HepG2 (cell line): Measurements from ENCODE around the gene LSM14B. TPM values are rescaled to one million over a fixed set of nuclear protein-coding genes. Genes with fewer than 3 reads are reported as not detected.

Source experiments
- EEA1 ChIP-seq: sonication (generic); formaldehyde crosslinking; IDR thresholded peaks from 2 replicates; pipeline ENCODE4 v1.5.1; 2020; ENCODE audit warnings: mild to moderate bottlenecking, missing genetic modification reagents, borderline replicate concordance
- FIP1L1 ChIP-seq: fragments of 200-400 bp; formaldehyde crosslinking; IDR thresholded peaks from 2 replicates; pipeline ENCODE4 v1.6.1; 2018; ENCODE audit warnings: low read depth, mild to moderate bottlenecking, low read length, moderate library complexity, borderline replicate concordance; ENCODE audit not compliant: insufficient read depth
- FOSL1 ChIP-seq: sonication (generic); formaldehyde crosslinking; IDR thresholded peaks from 2 replicates; pipeline ENCODE4 v1.9.0; 2021; ENCODE audit warnings: missing genetic modification reagents, borderline replicate concordance
- HMG20A ChIP-seq: IDR thresholded peaks from 2 replicates; pipeline ENCODE4 v1.6.1; 2016; ENCODE audit warnings: borderline replicate concordance
- NFYB ChIP-seq: sonication (generic); formaldehyde crosslinking; IDR thresholded peaks from 2 replicates; pipeline ENCODE4 v1.4.0; 2020; ENCODE audit warnings: missing genetic modification reagents
- SMC3 ChIP-seq: IDR thresholded peaks from 2 replicates; pipeline ENCODE4 v1.6.1; 2011; ENCODE audit warnings: low read length, improper control_type of control experiment
- SNAPC2 ChIP-seq: sonication (generic); formaldehyde crosslinking; IDR thresholded peaks from 2 replicates; pipeline ENCODE4 v1.8.1; 2022; ENCODE audit warnings: mild to moderate bottlenecking, missing genetic modification reagents
- ZNF180 ChIP-seq: sonication (generic); formaldehyde crosslinking; IDR thresholded peaks from 2 replicates; pipeline ENCODE4 v1.4.0; 2020; ENCODE audit warnings: low read depth, missing genetic modification reagents, borderline replicate concordance
- ZNF510 ChIP-seq: sonication (generic); formaldehyde crosslinking; IDR thresholded peaks from 2 replicates; pipeline ENCODE4 v1.4.0; 2020; ENCODE audit warnings: low read depth, mild to moderate bottlenecking, missing genetic modification reagents
- ZNF557 ChIP-seq: sonication (generic); formaldehyde crosslinking; IDR thresholded peaks from 2 replicates; pipeline ENCODE4 v1.4.0; 2020; ENCODE audit warnings: missing genetic modification reagents
- ZNF598 ChIP-seq: sonication (generic); formaldehyde crosslinking; IDR thresholded peaks from 2 replicates; pipeline ENCODE4 v1.5.1; 2020; ENCODE audit warnings: mild to moderate bottlenecking, missing genetic modification reagents, borderline replicate concordance
- ZNF780A ChIP-seq: sonication (generic); formaldehyde crosslinking; IDR thresholded peaks from 2 replicates; pipeline ENCODE4 v1.8.0; 2022; ENCODE audit warnings: mild to moderate bottlenecking, missing genetic modification reagents, moderate library complexity
- polyA plus RNA-seq, 8 experiments: library from polyadenylated mRNA; depleted of rRNA in 3 of 8; stranded (reverse) in 7 of 8; unstranded in 1 of 8; fragments of >200 nt; fragmentation: Illumina TruSeq in 4 of 8; extraction: Trizol in 4 of 8; gene quantifications; 2 replicates each; pipeline versions ENCODE4 v1.2.1 to v1.2.3, GENCODE V29; 2011 to 2016; ENCODE audit warnings: low read depth in 4 of 8, missing spikeins in 1 of 8, mixed read lengths in 1 of 8; ENCODE audit not compliant: insufficient read depth in 1 of 8
- total RNA-seq, 5 experiments: library from RNA; depleted of rRNA; stranded (reverse); fragments of >200 nt; fragmentation: Illumina TruSeq; extraction: Trizol; gene quantifications; 2 replicates each; pipeline ENCODE4 v1.2.3, GENCODE V29; 2016; ENCODE audit warnings: low read depth in 1 of 5
- TF ChIP-seq, protein P1 (sequence below): sonication (generic); formaldehyde crosslinking; IDR thresholded peaks from 2 replicates; pipeline ENCODE4 v1.4.0; 2020; ENCODE audit warnings: missing genetic modification reagents, borderline replicate concordance
- TF ChIP-seq, protein P2 (sequence below): sonication (generic); formaldehyde crosslinking; IDR thresholded peaks from 2 replicates; pipeline ENCODE4 v1.4.0; 2020; ENCODE audit warnings: missing genetic modification reagents, low read depth, mild to moderate bottlenecking, borderline replicate concordance
- TF ChIP-seq, protein P3 (sequence below): IDR thresholded peaks from 2 replicates; pipeline ENCODE4 v1.6.1; 2012; ENCODE audit warnings: inconsistent platforms
- TF ChIP-seq, protein P4 (sequence below): sonication (generic); formaldehyde crosslinking; IDR thresholded peaks from 2 replicates; pipeline ENCODE4 v1.8.0; 2022; ENCODE audit warnings: mild to moderate bottlenecking, missing genetic modification reagents
- TF ChIP-seq, protein P5 (sequence below): IDR thresholded peaks from 2 replicates; pipeline ENCODE4 v1.6.1; 2016; ENCODE audit warnings: mild to moderate bottlenecking, missing biosample characterization, missing genetic modification reagents
- TF ChIP-seq, protein P6 (sequence below): sonication (generic); formaldehyde crosslinking; IDR thresholded peaks from 2 replicates; pipeline ENCODE4 v1.5.0; 2020; ENCODE audit warnings: missing genetic modification reagents, mild to moderate bottlenecking, borderline replicate concordance

LSM14B gene
- total and polyA plus RNA-seq, 2 of the 13 experiments (the other 11 are each of a cell fraction or from before 2014, with no cell fraction given) = 43.3 to 79.2 TPM

DNA sequence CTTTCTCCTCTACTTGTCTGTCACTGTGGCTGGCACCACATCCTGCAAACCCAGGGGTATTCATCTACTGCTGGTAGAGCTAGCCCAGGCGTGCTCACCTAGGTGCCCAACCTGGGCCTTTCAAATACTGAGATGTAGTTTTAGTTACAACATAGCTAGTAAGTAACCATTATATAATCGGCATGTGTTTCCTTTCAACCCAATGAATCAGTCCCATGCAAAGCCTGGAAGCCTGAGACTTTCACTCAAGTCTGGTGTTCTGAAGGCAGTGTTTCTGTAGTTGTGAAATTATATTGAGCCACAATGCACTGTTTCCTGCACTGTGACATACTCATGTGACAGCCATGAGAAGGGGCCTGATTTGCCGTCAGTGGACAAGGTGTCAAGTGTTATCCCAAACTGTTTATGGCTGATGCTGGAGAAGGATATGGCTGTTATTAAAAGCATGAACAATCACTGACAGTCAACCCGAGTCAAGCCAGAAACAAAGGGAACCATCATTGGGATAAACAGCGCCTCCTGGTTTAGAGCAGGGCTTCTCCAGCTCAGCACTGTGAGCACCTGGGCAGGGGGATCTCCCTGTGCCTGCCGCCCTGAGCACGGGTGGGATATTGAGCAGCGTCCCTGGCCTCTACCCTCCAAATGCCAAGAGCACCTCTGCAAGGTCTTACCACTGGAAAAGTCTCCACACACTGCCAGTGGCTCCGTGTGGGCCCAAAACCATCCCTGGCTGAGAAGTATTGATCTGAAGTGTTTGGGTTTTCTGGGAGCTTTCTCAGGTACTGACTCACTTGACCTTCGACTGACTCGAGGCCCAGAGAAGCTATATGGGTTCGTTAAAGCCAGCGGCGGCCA lies 19.3 kb downstream of the LSM14B start (continued):
- TF ChIP-seq, protein P1, sequence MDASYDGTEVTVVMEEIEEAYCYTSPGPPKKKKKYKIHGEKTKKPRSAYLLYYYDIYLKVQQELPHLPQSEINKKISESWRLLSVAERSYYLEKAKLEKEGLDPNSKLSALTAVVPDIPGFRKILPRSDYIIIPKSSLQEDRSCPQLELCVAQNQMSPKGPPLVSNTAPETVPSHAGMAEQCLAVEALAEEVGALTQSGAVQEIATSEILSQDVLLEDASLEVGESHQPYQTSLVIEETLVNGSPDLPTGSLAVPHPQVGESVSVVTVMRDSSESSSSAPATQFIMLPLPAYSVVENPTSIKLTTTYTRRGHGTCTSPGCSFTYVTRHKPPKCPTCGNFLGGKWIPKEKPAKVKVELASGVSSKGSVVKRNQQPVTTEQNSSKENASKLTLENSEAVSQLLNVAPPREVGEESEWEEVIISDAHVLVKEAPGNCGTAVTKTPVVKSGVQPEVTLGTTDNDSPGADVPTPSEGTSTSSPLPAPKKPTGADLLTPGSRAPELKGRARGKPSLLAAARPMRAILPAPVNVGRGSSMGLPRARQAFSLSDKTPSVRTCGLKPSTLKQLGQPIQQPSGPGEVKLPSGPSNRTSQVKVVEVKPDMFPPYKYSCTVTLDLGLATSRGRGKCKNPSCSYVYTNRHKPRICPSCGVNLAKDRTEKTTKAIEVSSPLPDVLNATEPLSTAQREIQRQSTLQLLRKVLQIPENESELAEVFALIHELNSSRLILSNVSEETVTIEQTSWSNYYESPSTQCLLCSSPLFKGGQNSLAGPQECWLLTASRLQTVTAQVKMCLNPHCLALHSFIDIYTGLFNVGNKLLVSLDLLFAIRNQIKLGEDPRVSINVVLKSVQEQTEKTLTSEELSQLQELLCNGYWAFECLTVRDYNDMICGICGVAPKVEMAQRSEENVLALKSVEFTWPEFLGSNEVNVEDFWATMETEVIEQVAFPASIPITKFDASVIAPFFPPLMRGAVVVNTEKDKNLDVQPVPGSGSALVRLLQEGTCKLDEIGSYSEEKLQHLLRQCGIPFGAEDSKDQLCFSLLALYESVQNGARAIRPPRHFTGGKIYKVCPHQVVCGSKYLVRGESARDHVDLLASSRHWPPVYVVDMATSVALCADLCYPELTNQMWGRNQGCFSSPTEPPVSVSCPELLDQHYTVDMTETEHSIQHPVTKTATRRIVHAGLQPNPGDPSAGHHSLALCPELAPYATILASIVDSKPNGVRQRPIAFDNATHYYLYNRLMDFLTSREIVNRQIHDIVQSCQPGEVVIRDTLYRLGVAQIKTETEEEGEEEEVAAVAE (CRISPR knock-in tag) = no peak; the same call in 1 of the 2 replicates
- TF ChIP-seq FOSL1 (CRISPR knock-in tag) (no peak), ZNF780A (CRISPR knock-in tag) (no peak), ZNF510 (CRISPR knock-in tag) (no peak), ZNF598 (CRISPR knock-in tag) (no peak), HMG20A (CRISPR knock-in tag) (no peak), ZNF180 (CRISPR knock-in tag) (no peak), NFYB (CRISPR knock-in tag) (no peak), SNAPC2 (CRISPR knock-in tag) (no peak), EEA1 (CRISPR knock-in tag) (peak; percentile 80; the same call in 1 of the 2 replicates), FIP1L1 (no peak), ZNF557 (CRISPR knock-in tag) (no peak), SMC3 (peak; percentile 30; the same call in 1 of the 2 replicates)
- TF ChIP-seq, protein P2, sequence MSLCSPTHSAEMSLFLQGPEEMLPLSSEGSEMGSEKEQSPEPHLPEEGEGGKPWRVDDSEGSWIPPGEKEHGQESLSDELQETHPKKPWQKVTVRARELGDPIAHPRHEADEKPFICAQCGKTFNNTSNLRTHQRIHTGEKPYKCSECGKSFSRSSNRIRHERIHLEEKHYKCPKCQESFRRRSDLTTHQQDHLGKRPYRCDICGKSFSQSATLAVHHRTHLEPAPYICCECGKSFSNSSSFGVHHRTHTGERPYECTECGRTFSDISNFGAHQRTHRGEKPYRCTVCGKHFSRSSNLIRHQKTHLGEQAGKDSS (CRISPR knock-in tag) = no peak
- TF ChIP-seq, protein P3, sequence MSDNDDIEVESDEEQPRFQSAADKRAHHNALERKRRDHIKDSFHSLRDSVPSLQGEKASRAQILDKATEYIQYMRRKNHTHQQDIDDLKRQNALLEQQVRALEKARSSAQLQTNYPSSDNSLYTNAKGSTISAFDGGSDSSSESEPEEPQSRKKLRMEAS = peak; percentile 57
- TF ChIP-seq, protein P4, sequence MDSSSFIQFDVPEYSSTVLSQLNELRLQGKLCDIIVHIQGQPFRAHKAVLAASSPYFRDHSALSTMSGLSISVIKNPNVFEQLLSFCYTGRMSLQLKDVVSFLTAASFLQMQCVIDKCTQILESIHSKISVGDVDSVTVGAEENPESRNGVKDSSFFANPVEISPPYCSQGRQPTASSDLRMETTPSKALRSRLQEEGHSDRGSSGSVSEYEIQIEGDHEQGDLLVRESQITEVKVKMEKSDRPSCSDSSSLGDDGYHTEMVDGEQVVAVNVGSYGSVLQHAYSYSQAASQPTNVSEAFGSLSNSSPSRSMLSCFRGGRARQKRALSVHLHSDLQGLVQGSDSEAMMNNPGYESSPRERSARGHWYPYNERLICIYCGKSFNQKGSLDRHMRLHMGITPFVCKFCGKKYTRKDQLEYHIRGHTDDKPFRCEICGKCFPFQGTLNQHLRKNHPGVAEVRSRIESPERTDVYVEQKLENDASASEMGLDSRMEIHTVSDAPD = no peak
- TF ChIP-seq, protein P5, sequence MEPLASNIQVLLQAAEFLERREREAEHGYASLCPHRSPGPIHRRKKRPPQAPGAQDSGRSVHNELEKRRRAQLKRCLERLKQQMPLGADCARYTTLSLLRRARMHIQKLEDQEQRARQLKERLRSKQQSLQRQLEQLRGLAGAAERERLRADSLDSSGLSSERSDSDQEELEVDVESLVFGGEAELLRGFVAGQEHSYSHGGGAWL (CRISPR knock-in tag) = no peak
- TF ChIP-seq, protein P6, sequence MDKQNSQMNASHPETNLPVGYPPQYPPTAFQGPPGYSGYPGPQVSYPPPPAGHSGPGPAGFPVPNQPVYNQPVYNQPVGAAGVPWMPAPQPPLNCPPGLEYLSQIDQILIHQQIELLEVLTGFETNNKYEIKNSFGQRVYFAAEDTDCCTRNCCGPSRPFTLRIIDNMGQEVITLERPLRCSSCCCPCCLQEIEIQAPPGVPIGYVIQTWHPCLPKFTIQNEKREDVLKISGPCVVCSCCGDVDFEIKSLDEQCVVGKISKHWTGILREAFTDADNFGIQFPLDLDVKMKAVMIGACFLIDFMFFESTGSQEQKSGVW = no peak
